ENCODE measurements around the gene SORCS1. TPM values are rescaled to one million over a fixed set of nuclear protein-coding genes. Genes with fewer than 3 reads are reported as not detected.

The SORCS1 gene
- total RNA-seq, 1 experiment from 2014 or later: 1.7 TPM

DNA sequence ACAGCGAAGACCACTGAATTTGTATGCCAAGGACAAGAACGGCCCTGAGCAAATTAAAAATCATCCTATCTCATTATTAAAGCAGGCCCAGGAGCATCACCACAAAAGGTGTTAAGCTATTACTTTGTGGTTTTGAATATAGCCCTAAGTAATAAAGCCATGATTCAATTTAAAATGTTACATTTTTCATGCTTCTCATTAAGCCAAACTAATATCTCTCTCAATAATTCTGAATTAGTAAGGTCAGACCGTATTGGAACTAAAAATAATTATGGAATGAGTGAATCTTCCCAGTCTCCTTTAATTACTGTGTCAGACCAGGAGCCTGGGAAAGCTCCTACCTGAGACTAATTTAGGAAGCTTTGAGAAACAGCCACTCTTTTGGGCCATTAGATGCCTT is 162.4 kb downstream of the SORCS1 start:
- no peak overlapping the region for H2BK120ac ChIP-seq (ENCODE audit: low read depth, low read length, poor library complexity, severe bottlenecking)
- H3K4ac ChIP-seq (ENCODE audit: low read depth, low read length): no peak overlapping the region
- no peak overlapping the region for H3K18ac ChIP-seq (ENCODE audit: insufficient read length, low read depth, low read length)
- H3K9me3 ChIP-seq (ENCODE audit: control insufficient read depth, low read depth, low read length): no peaks in the 10 kb centered on the region
- H3T11ph ChIP-seq (ENCODE audit: low read length): no peak overlapping the region
- H3K4me1 ChIP-seq (ENCODE audit: insufficient read depth, low read length): no peaks in the 10 kb centered on the region
- no peaks in the 10 kb centered on the region for H3K79me1 ChIP-seq (ENCODE audit: insufficient read depth, low read depth, low read length, poor library complexity, severe bottlenecking)
- no peak overlapping the region for H2AFZ ChIP-seq (ENCODE audit: low read length)
- no peak overlapping the region for H4K8ac ChIP-seq (replicated peaks; ENCODE audit: insufficient read length, low read depth, low read length)
- no peak for DNase-seq
- WGBS (ENCODE audit: extremely low coverage, insufficient read length, low lambda C conversion rate): no CpG with 5 or more reads among the region's 3 CpGs
- Mint-ChIP-seq H3K36me3 (ENCODE audit: insufficient read depth in 1 of 3, low read depth in 3 of 3) (peaks cover 0 to 3% (median 0%) of the 10 kb centered on the region in 3 experiments; a peak in 2 of 7 replicates), H3K27ac (no peak overlapping the region), H3K4me1 (peaks cover 0 to 3% of the 10 kb centered on the region in 2 experiments; a peak in 1 of 4 replicates), H3K9me3 (peaks cover 0 to 2% of the 10 kb centered on the region in 2 experiments; a peak in 2 of 5 replicates), H3K4me3 (no peak overlapping the region), H3K27me3 (ENCODE audit: low read depth) (no peaks in the 10 kb centered on the region)
- no peak overlapping the region for H2BK12ac ChIP-seq (ENCODE audit: insufficient read length, low read depth, low read length)
- no peak overlapping the region for H3K27ac ChIP-seq (ENCODE audit: insufficient read length, low read depth, low read length)
- H2BK15ac ChIP-seq (ENCODE audit: low read depth, low read length): no peak overlapping the region
- no peaks in the 10 kb centered on the region for H3K27me3 ChIP-seq (ENCODE audit: insufficient read depth, low read length)
- no peaks in the 10 kb centered on the region for H4K20me1 ChIP-seq (ENCODE audit: control insufficient read depth, insufficient read depth, insufficient read length)
- no peaks in the 10 kb centered on the region for H3K79me2 ChIP-seq (ENCODE audit: insufficient read depth, low read length)
- H2AK5ac ChIP-seq (ENCODE audit: insufficient read length, low read length): no peak overlapping the region
- TF ChIP-seq, protein P1, sequence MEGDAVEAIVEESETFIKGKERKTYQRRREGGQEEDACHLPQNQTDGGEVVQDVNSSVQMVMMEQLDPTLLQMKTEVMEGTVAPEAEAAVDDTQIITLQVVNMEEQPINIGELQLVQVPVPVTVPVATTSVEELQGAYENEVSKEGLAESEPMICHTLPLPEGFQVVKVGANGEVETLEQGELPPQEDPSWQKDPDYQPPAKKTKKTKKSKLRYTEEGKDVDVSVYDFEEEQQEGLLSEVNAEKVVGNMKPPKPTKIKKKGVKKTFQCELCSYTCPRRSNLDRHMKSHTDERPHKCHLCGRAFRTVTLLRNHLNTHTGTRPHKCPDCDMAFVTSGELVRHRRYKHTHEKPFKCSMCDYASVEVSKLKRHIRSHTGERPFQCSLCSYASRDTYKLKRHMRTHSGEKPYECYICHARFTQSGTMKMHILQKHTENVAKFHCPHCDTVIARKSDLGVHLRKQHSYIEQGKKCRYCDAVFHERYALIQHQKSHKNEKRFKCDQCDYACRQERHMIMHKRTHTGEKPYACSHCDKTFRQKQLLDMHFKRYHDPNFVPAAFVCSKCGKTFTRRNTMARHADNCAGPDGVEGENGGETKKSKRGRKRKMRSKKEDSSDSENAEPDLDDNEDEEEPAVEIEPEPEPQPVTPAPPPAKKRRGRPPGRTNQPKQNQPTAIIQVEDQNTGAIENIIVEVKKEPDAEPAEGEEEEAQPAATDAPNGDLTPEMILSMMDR (conservative IDR thresholded peaks at IDR 0.05): no peak
- no peak overlapping the region for H2BK5ac ChIP-seq (ENCODE audit: insufficient read length, low read length)
- no peak overlapping the region for H2BK20ac ChIP-seq (ENCODE audit: low read depth, low read length, poor library complexity, severe bottlenecking)
- H4K91ac ChIP-seq (ENCODE audit: insufficient read length, low read depth, low read length): no peak overlapping the region
- no peak overlapping the region for H3K56ac ChIP-seq (ENCODE audit: insufficient read length, low read depth, low read length)
- H3K9ac ChIP-seq (ENCODE audit: extremely low read depth, insufficient read length, low read length): no peak overlapping the region
- no peak overlapping the region for H3K4me2 ChIP-seq (ENCODE audit: insufficient read depth, insufficient read length, low read length)
- no peak overlapping the region for H3K23ac ChIP-seq (ENCODE audit: insufficient read length, low read depth, low read length)
- no peaks in the 10 kb centered on the region for H3K23me2 ChIP-seq (ENCODE audit: insufficient read length, low read depth, low read length, poor library complexity, severe bottlenecking)
- no peak overlapping the region for H4K5ac ChIP-seq (ENCODE audit: insufficient read length, low read depth, low read length)
- no peak overlapping the region for H3K14ac ChIP-seq (ENCODE audit: insufficient read depth, low read length)

Measured in H9 (cell line).